Fibroblast of lung (primary cell): ENCODE data around the gene EFHC1.

Experiments used
- CTCF ChIP-seq, 2 donors: IDR thresholded peaks in 1 of 2; conservative IDR thresholded peaks in 1 of 2; 1 replicate in 1 of 2; 2 replicates in 1 of 2; pipeline ENCODE4 v1.5.1; 2011 to 2012; ENCODE audit warnings: low read length in 2 of 2, control low read depth in 1 of 2, inconsistent platforms in 1 of 2, low read depth in 1 of 2, mild to moderate bottlenecking in 1 of 2
- EZH2 ChIP-seq: IDR thresholded peaks from 2 replicates; pipeline ENCODE4 v1.5.1; 2012; ENCODE audit warnings: low read length, control low read depth, mild to moderate bottlenecking; ENCODE audit errors: missing control alignments

GRCh38 chr6:52551483-52552277 is 131.5 kb downstream of the EFHC1 start:
- TF ChIP-seq CTCF (conservative IDR thresholded peaks at IDR 0.05 in 1 of 2, IDR thresholded peaks at IDR 0.05 in 1 of 2; ENCODE audit: low read depth in 1 of 2, low read length in 2 of 2), result no peak
- no peak for TF ChIP-seq EZH2
